ACC112 (cell line): ENCODE data around the gene NLRP6.
"Not testable (repeated sequence)": the region's sequence is repeated elsewhere in the genome, so short reads cannot be mapped to it uniquely, and the experiment has no call there.

Experiments used
- H2AFZ ChIP-seq: fragments of 200-600 bp; sonication (generic); one replicate; pipeline ENCODE4 v1.6.0; 2017; ENCODE audit warnings: antibody characterized with exemption, low read length; ENCODE audit not compliant: unreplicated experiment
- H3K27ac ChIP-seq: fragments of 200-600 bp; sonication (generic); 2 replicates; pipeline ENCODE4 v1.5.1; 2014; ENCODE audit warnings: low read depth, mild to moderate bottlenecking, antibody characterized with exemption, low read length, moderate library complexity
- H3K27me3 ChIP-seq: fragments of 200-600 bp; sonication (generic); 2 replicates; pipeline ENCODE4 v1.6.1; 2014; ENCODE audit warnings: mild to moderate bottlenecking, antibody characterized with exemption, low read length, moderate library complexity, mixed read lengths; ENCODE audit not compliant: insufficient read depth
- H3K36me3 ChIP-seq: fragments of 200-600 bp; sonication (generic); 2 replicates; pipeline ENCODE4 v1.6.1; 2016; ENCODE audit warnings: mild to moderate bottlenecking, antibody characterized with exemption, low read length, moderate library complexity, mixed read lengths; ENCODE audit not compliant: insufficient read depth
- H3K4me1 ChIP-seq: fragments of 200-600 bp; sonication (generic); one replicate; pipeline ENCODE4 v1.6.1; 2016; ENCODE audit warnings: low read length, mixed read lengths; ENCODE audit not compliant: insufficient read depth, unreplicated experiment, control insufficient read depth
- H3K4me3 ChIP-seq: fragments of 200-600 bp; sonication (generic); 2 replicates; pipeline ENCODE4 v1.5.1; 2014; ENCODE audit warnings: mild to moderate bottlenecking, low read depth, low read length
- H3K79me2 ChIP-seq: fragments of 200-600 bp; sonication (generic); one replicate; pipeline ENCODE4 v1.6.0; 2016; ENCODE audit warnings: low read length; ENCODE audit not compliant: control insufficient read depth, unreplicated experiment, insufficient read depth

NLRP6 gene

GRCh38 chr11:318405-319120, 40.4 kb downstream of the NLRP6 start:
- H3K36me3 ChIP-seq: peaks cover 22% of the 10 kb centered on the region; the same call in 1 of the 2 replicates
- H3K4me3 ChIP-seq: peak overlapping the region; percentile 88
- not testable (repeated sequence) for H2AFZ ChIP-seq, H3K4me1 ChIP-seq, H3K27me3 ChIP-seq
- H3K27ac ChIP-seq: peak overlapping the region; percentile 88
- H3K79me2 ChIP-seq: peaks cover 57% of the 10 kb centered on the region

- not testable (repeated sequence) for H3K27me3 ChIP-seq, H2AFZ ChIP-seq, H3K4me1 ChIP-seq
- H3K79me2 ChIP-seq: peaks cover 49% of the 10 kb centered on the region
- H3K27ac ChIP-seq: peak overlapping the region; percentile 88
- peak overlapping the region; percentile 88 for H3K4me3 ChIP-seq
- H3K36me3 ChIP-seq: peaks cover 22% of the 10 kb centered on the region; the same call in 1 of the 2 replicates
These were observed 41.1 kb downstream of the NLRP6 start for GRCh38 chr11:319121-319887.

GRCh38 chr11:319888-320273, 41.7 kb downstream of the NLRP6 start:
- Histone ChIP-seq H3K4me3 (peak overlapping the region; percentile 88), H3K79me2 (peaks cover 43% of the 10 kb centered on the region), H3K4me1 (peaks cover 13% of the 10 kb centered on the region)

GRCh38 chr11:324156-324555, 45.9 kb downstream of the NLRP6 start:
- Histone ChIP-seq H3K27ac (peak overlapping the region; percentile 23; the same call in 1 of the 2 replicates), H3K4me3 (peak overlapping the region; percentile 49; the same call in 1 of the 2 replicates), H3K4me1 (peaks cover 29% of the 10 kb centered on the region), H3K79me2 (peaks cover 13% of the 10 kb centered on the region), H3K27me3 (no peaks in the 10 kb centered on the region), H2AFZ (peak overlapping the region; percentile 25), H3K36me3 (peaks cover 4% of the 10 kb centered on the region; the same call in 1 of the 2 replicates)

More at GRCh38 chr11:319888-320273, 41.7 kb downstream of the NLRP6 start:
- H3K27me3 ChIP-seq, H2AFZ ChIP-seq: not testable (repeated sequence)
- peaks cover 22% of the 10 kb centered on the region; the same call in 1 of the 2 replicates for H3K36me3 ChIP-seq
- H3K27ac ChIP-seq: peak overlapping the region; percentile 88

- H3K27me3 ChIP-seq, H3K79me2 ChIP-seq, H3K36me3 ChIP-seq: not testable (repeated sequence)
- peaks cover 29% of the 10 kb centered on the region for H3K4me1 ChIP-seq
- peak overlapping the region; percentile 49; the same call in 1 of the 2 replicates for H3K4me3 ChIP-seq
- peak overlapping the region; percentile 25 for H2AFZ ChIP-seq
- H3K27ac ChIP-seq: peak overlapping the region; percentile 23; the same call in 1 of the 2 replicates
These were observed 46.6 kb downstream of the NLRP6 start for GRCh38 chr11:324593-325517.

DNA sequence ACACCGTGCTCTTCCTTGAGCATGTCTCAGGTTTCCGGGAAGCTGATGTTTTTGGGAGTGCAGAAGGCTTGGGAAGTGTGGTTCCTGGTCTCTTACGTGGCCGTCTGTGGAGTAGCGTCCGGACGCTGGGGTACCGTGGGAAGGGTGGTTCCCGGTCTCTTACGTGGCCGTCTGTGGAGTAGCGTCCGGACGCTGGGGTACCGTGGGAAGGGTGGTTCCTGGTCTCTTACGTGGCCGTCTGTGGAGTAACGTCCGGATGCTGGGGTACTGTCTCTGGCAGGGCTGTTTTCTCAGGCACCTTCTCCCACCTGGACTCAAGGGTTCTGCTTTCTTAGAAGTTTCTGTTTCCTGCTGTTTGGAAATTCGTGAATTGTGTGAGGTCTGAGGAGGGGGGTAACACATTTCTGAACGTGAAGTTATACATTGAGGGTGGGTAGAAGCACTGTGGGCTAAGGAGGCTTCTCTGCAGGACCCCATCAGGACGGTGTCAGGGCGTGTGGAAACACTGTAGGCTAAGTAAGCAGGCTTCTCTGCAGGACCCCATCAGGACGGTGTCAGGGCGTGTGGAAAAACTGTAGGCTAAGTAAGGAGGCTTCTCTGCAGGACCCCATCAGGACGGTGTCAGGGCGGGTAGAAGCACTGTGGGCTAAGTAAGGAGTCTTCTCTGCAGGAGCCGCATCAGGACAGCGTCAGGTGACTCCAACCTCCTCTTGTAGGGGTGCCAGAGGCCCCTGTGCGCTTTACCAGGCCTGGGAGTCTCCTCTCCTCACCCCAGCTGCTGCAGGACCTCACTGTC, 47.8 kb downstream of the NLRP6 start:
- no peaks in the 10 kb centered on the region for H3K36me3 ChIP-seq
- H3K79me2 ChIP-seq: no peaks in the 10 kb centered on the region
- no peak overlapping the region for H2AFZ ChIP-seq
- peaks cover 29% of the 10 kb centered on the region for H3K4me1 ChIP-seq
- peak overlapping the region; percentile 70 for H3K27ac ChIP-seq
- no peak overlapping the region for H3K4me3 ChIP-seq
- no peaks in the 10 kb centered on the region for H3K27me3 ChIP-seq

GRCh38 chr11:326592-326841, 48.3 kb downstream of the NLRP6 start:
- no peaks in the 10 kb centered on the region for H3K36me3 ChIP-seq
- no peaks in the 10 kb centered on the region for H3K27me3 ChIP-seq
- H2AFZ ChIP-seq: no peak overlapping the region
- H3K79me2 ChIP-seq: no peaks in the 10 kb centered on the region
- peak overlapping the region; percentile 70 for H3K27ac ChIP-seq
- H3K4me1 ChIP-seq: peaks cover 29% of the 10 kb centered on the region
- H3K4me3 ChIP-seq: no peak overlapping the region

- peaks cover 29% of the 10 kb centered on the region for H3K4me1 ChIP-seq
- H3K4me3 ChIP-seq: peak overlapping the region; percentile 32
- H3K36me3 ChIP-seq: no peaks in the 10 kb centered on the region
- H3K27ac ChIP-seq: peak overlapping the region; percentile 70
- H3K79me2 ChIP-seq: no peaks in the 10 kb centered on the region
- peak overlapping the region; percentile 30 for H2AFZ ChIP-seq
- no peaks in the 10 kb centered on the region for H3K27me3 ChIP-seq
These were observed 48.8 kb downstream of the NLRP6 start for GRCh38 chr11:326842-327580.

GRCh38 chr11:327581-327923, 49.3 kb downstream of the NLRP6 start:
- Histone ChIP-seq H3K79me2 (no peaks in the 10 kb centered on the region), H3K4me3 (peak overlapping the region; percentile 32; the same call in 1 of the 2 replicates), H3K27me3 (no peaks in the 10 kb centered on the region), H3K27ac (peak overlapping the region; percentile 70), H3K36me3 (no peaks in the 10 kb centered on the region), H2AFZ (peak overlapping the region; percentile 30), H3K4me1 (peaks cover 29% of the 10 kb centered on the region)
